Glomerular endothelial cell (primary cell): ENCODE measurements around the gene METTL9. TPM values are rescaled to one million over a fixed set of nuclear protein-coding genes. Genes with fewer than 3 reads are reported as not detected.
"Not testable (repeated sequence)": the region's sequence is repeated elsewhere in the genome, so short reads cannot be mapped to it uniquely, and the experiment has no call there.

ENCODE experiments used
- DNase-seq: peaks from one replicate; pipeline ENCODE4 v3.0.0-alpha.2; 2011; ENCODE audit warnings: low read depth, low spot score; ENCODE audit errors: extremely low read depth
- total RNA-seq: library from RNA; depleted of rRNA; stranded (reverse); fragments of >200 nt; gene quantifications from 2 replicates; pipeline ENCODE4 v1.2.3, GENCODE V29; 2015

The METTL9 gene
- total RNA-seq, 1 donor from 2014 or later, result 173 TPM

DNA sequence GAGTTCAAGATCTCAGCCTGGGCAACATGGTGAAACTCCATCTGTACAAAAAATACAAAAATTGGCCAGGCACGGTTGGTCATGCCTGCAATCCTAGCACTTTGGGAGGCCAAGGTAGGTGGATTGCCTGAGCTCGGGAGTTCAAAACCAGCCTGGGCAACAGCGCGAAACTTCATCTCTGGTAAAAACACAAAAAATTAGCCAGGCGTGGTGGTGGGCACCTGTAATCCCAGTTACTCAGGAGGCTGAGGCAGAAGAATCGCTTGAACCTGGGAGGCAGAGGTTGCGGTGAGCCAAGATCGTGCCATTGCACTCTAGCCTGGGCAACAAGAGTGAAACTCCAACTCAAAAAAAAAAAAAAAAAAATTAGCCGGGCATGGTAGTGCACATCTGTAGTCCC, 25.9 kb upstream of the METTL9 start:
- not testable (repeated sequence) for DNase-seq

DNA sequence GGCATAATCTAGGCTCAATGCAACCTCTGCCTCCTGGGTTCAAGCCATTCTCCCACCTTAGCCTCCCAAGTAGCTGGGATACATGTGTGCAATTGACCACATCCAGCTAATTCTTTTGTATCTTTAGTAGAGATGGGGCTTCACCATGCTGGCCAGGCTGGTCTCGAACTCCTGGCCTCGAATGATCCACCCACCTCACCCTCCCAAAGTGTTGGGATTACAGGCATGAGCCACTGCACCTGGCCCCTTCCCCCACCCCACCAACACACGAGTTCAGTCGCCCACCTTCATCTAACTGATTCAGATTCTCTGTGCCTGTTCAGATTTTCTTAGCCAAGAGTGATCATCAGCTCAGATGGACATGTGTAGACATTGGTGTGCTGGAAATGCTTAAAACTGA, 25.0 kb upstream of the METTL9 start:
- DNase-seq, result no peak

DNA sequence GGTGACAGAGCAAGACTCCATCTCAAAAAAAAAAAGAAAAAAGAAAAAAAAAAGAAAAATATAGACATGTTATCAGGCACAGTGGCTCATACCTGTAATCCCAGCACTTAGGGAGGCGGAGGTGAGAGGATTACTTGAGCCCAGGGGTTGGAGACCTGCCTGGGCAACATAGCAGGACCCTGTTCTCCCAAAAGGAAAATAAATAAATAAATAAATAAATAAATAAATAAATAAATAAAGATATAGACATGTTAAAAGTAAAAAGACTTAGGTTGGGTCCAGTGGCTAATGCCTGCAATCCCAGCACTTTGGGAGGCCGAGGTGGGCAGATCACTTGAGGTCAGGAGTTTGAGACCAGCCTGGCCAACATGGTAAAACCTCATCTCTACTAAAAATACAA, 23.1 kb upstream of the METTL9 start:
- not testable (repeated sequence) for DNase-seq

DNA sequence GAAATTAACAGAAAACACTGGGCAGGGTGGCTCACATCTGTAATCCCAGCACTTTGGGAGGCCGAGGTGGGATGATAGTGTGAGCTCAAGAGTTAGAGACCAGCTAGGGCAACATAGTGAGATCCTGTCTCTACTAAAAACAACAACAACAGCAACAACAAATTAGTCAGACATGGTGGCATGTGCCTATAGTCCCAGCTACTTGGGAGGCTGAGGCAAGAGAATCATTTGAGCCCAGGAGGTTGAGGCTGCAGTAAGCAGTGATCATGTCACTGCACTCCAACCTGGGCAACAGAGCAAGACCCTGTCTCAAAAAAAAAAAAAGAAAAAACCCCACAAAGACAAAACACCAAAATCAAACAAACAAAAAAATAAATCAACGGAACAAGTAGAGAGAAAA, 21.9 kb upstream of the METTL9 start:
- DNase-seq, result not testable (repeated sequence)

DNA sequence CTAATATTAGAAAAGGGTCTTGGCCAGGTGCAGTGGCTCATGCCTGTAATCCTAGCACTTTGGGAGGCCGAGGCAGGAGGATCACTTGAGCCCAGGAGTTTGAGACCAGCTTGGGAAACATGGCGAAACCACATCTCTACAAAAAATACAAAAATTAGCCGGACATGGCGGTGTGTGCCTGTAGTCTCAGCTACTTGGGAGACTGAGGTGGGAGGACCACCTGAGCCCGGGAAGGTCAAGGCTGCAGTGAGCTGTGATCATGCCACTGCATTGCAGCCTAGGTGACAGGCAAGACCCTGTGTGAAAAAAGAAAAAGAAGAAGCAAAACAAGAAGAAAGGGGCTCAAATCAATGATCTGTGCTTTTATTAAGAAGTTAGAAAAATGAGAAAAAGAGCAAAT, 21.1 kb upstream of the METTL9 start:
- not testable (repeated sequence) for DNase-seq

DNA sequence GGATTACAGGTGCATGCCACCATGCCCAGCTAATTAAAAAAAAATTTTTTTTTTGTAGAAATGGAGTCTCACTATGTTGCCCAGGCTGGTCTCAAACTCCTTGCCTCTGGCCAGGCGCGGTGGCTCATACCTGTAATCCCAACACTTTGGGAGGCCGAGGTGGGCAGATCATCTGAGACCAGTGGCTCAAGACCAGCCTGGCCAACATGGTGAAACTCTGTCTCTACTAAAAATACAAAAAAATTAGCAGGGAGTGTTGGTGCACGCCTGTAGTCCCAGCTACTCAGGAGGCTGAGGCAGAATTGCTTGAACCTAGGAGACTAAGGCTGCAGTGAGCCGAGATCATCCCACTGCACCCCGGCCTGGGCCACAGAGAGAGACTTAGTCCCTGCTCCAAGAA, 19.2 kb upstream of the METTL9 start:
- DNase-seq, result not testable (repeated sequence)

DNA sequence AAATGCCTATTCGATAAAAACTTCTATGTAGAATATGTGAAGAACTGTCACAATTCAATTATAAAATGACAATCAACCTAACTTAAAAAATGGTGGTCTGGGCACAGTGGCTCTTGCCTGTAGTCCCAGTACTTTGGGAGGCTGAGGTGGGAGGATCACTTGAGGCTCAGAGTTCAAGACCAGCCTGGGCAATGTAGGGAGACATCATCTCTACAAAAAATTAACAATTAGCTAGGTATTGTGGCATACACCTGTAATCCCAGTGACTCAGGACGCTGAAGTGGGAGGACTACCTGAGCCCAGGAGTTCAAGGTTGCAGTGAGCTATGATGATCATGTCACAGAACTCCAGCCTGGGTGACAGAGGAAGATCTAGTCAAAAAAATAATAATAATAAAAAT, 18.6 kb upstream of the METTL9 start:
- DNase-seq, result no peak

DNA sequence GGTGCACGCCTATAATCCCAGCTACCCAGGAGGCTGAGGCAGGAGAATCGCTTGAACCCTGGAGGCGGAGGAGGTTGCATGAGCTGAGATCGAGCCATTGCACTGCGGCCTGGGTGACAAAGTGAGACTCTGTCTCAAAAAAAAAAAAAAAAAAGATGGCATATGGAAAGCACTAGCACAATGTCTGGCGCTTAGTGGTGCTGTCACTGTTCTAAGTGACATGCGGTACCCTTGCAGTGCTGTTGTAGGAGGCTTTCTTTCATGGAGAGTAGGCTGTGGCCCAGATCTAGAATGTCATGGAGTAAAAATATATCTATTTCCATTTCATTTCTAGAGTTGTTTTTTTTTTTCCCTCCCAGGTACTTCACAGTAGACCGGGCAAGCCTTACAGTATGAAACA, 14.6 kb upstream of the METTL9 start:
- DNase-seq, result no peak

DNA sequence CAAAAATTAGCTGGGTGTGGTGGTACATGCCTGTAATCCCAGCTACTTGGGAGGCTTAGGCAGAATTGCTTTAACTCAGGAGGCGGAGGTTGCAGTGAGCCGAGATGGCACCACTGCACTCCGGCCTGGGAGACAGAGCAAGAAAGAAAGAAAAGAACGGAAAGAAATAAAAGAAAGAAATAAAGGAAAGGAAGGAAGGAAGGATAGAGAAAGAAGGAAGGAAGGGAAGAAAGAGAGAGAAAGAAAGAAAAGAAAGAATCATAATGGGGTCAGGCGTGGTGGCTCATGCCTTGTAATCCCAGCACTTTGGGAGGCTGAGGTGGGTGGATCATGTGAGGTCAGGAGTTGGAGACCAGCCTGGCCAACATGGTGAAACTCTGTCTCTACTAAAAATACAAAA, 10.8 kb upstream of the METTL9 start:
- not testable (repeated sequence) for DNase-seq

DNA sequence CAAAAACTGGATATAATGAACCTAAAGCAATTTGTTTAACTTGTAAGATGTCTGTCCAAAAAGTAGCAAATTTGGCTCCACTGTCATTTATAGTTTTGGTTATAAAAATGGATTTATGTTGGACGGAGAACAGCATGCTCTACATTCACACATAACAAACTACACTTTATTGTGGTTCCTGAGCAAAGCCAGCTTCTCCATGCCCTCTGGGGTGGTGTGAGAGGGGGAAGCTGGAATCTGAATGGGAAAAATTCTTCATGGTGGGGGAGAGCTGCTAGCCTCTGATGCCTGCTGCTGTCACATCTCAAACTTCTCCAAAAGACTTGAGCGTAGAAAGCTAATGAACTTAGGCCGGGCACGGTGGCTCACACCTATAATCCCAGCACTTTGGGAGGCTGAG, 9.8 kb upstream of the METTL9 start:
- DNase-seq, result no peak

DNA sequence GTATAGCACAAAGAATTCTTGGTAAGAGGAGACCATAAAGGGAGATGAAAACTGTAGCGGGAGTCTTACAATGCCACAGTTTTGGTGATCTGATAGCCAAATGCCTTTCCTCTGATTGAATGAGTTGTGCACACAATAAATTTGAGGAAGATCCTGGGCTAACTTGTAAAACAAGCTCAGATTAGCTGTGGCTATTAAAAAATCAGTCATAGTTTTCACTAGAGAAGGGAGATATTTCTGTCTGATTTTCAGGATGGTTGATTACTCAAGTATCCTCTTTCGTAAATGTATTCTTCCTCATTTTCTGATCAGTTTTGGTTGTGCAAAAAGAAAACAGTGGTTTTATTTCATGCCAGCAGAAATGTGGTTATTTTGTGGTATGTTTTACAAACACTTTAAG, 9.1 kb upstream of the METTL9 start:
- no peak for DNase-seq

DNA sequence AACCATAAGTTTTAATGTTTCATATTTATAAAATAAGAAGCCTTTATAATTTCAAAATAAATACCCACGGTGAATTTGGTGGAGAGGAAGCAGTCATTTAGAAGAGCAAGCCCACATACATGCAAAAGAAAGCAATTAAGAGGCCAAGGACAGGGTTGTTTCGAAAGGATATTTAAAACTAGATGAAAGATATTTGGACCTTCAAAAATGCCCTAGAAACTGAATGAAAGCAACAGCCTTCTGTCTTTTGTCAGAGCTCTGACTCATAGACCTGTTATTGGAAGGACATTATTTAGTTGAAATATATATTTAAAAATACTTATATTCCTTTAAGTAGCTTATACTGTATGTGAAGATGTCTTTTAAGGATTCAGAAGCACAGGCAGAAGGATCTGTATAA, 8.6 kb upstream of the METTL9 start:
- DNase-seq, result no peak

DNA sequence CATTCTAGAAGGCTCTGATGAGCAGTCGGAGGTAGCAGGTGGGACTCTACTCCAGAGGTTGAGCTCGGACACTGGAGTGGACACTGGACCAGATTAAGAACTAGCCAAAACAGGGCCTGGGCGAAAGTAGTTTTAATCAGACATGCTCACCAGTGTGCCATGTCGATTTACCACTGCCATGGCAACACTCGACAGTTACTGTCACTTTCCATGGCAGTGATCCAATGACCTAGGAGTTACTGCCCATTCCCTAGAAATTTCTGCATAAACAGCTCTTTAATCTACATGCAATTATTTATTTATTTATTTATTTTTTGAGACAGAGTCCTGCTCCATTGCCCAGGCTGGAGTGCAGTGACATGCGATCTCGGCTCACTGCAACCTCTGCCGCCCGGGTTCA, 7.2 kb upstream of the METTL9 start:
- no peak for DNase-seq

DNA sequence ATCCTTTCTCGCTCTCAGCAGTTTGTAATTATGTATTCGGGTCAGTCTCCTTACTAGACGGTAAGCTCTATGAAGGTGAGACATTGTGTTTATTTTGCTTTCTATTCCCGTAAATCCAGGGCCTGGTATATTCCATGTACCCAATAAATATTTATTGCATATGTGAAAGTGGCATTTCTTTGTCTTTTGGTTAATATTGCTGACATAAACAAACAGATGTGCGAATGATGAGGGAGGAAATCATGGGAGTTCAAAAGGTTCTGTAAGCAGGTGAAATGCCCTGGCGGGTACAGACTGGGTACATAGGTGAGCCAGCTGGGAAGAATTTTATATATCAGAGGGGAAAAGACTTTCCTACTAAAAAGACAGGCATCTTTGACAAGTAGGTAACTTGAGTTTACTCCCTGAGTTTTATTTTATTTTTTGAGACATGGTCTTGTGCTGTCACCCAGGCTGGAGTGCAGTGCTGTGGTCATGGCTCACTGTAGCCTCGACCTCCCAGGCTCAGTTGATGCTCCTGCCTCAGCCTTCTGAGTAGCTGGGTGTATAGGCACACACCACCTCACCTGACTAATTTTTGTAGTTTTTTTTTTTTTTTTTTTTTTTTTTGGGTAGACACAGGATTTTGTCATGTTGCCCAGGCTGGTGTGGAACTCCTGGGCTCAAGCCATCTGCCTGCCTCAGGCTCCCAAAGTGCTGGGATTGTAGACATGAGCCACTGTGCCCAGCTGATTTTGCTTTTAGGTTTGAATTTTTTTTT, 5.7 kb upstream of the METTL9 start:
- DNase-seq, result no peak

DNA sequence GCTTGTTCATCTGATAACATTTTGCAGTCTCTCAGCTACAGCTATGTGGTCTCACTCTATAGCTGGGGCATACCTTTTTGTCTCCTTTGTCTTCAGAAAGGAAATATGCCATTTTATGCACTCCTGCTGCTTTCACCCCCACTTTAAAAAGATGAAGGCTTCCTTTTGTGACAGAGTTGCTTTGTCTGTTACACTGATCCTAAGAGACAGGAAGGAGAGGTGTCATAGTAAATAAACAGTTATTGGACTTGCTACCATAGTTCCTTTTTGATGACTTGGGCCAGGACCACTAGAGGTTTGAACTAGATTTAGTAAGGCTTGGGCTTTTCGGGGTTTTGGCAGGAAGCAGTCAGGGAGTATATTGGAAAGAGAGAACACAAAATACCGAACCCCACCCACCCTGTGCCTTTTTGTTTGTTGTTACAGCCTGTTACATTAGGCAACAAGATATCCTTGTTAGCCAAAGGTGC, 1.8 kb upstream of the METTL9 start:
- DNase-seq, result no peak

DNA sequence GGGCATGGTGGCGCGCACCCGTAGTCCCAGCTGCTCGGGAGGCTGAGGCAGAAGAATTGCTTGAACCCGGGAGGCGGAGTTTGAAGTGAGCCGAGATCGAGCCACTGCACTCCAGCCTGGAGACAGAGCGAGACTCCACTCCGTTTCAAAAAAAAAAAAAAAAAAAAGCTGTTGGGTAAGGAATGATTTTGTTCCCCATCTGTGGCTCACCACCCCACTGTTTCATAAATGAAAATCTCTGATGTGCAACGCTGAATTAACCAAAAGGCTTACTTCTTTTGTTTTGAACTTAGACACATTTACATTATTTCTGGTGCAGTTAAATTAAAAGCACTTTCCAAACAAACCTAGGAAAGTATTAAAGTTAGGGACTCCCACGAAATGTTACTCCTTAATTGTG, 1.2 kb upstream of the METTL9 start:
- DNase-seq, result no peak

DNA sequence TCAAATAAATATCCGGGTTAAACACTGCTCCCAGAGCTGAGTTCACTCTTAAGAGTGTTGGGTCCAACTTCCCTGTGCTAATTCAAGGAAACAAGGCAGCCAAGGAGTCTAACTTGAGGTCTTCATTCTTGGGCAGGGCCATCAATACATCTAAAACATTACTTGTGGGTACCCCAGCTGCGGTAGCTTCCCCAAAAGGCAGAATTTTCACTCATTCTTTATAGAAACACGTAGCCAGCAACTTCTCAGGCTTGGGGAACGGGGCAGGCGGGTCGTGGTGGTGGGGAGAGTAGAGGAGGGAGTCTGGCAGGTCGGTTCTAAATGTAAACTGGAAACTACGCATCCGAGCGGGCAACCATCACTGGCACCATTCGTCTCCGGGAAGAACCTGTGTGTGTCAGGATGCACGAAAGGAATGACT, 666 bp upstream of the METTL9 start:
- DNase-seq, result no peak

DNA sequence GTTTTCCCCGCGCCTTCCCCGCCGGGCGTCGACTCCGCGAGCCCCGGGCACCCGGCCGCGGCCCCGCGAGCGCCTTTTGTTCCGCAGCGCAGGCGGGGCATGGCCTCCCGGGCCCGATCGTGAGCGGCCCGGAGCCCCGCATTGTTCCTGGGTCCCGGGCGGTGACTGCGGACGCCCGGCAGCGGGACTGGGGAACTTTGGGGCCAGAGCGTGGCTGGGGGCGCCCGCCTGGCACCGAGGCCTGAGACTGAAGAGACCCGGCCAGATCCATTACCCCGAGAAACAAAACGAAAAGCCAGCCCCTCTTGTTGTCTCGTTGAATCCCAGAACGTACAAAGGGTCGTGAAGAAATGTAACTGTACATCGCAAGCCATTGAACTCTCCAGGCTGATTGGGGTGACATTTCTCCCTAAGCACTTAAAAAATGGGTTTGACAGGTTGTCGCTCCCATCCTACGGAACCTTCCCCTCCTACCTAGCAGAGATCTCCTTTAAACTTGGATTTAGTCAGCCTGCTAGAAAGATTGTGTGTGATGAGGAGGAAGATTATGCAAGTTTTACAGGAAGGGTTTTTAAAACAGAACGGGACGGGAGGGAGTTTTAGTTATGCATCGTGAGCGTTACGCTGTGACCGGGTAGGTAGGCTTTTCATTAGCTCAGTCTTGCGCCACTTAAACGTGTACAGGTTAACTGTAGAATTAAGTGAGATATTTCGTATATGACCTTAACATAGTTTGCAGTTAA, 825 bp downstream of the METTL9 start:
- no peak for DNase-seq

DNA sequence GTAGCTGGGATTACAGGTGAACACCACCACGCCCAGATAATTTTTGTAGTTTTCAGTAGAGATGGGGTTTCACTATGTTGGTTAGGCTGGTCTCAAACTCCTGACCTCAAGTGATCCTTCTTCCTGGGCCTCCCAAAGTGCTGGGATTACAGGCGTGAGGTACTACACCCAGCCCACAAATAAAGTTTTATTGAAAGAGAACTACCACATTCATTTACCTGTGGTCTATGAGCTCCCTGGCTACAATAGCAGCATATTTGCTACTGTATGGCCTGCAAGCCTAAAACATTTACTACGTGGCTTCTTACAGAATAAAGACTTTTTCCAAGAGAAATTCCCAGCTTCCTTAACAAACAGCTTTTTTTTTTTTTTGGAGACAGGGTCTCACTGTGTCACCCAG, 3.4 kb downstream of the METTL9 start:
- no peak for DNase-seq

DNA sequence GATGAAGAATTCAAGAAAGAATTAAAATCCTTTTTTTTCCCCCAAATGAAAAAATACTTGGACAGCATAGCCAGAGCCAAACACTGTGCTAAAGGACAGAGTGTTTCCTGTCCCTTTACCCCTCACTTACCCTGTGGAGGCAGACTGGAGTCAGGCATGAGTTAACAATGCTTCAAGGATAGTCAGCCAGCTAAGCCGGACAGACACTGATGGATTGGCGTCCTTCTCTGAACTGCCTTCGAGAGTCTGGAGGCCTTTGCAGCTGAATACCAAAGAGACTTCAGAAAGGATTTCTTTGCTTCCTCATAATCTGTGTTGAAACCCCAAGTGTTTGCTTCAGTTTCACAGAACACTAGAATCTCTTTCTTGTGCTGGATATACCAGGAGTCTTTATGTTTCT, 4.6 kb downstream of the METTL9 start:
- DNase-seq, result no peak

DNA sequence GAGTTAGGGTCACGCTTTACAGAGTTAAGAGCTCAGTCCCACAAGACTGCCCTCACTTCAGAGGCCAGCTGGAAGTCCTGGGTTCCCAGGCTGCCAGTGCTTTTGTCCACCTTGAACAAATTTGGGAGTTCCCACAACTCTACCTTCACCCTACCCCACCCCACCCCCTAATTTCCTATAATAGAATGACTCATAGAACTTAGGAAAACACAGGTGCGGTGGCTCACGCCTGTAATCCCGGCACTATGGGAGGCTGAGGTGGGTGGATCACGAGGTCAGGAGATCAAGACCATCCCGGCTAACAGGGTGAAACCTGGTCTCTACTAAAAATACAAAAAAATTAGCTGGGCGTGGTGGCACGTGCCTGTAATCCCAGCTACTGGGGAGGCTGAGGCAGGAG, 6.5 kb downstream of the METTL9 start:
- not testable (repeated sequence) for DNase-seq

DNA sequence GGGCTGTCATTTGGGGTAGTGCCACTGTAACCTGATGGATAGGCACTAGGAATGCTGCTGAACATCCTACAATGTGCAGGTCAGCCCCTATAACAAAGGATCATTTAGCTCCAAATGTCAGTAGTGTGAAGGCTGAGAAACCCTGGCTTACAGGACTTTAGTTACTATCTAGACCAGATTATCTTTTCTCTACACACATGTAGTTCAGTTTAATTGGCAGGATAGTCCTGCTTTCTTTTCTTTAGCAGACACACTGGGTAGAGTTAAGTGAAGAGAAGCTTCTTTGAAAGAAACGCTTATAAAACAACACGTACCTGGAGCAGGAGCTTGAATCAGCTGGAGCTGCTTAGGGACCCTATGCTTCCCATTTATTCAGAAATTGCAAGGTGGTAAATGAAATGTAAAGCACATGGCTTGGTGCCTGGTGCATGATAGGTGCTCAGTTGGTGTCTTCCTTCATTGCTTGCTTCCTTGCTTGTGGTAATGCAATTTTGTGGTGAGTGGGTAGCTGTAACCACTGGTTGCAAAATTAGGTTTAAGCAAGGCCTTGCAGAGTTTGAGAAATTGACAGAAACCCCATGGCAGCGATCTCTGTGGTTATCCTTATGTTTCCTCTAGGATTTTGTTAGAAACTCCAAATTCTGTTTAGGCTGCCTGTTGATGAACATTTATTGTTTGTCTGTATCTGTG, 9.4 kb downstream of the METTL9 start:
- no peak for DNase-seq
